Astrocyte of the cerebellum (primary cell): ENCODE measurements around the gene DDAH2.

Experiments
- DNase-seq: peaks from one replicate; pipeline ENCODE4 v3.0.0-alpha.2; 2011; ENCODE audit warnings: low read depth
- H3K4me3 ChIP-seq: 2 replicates; pipeline ENCODE4 v1.5.1; 2011; ENCODE audit warnings: mild to moderate bottlenecking, low read depth, low read length, moderate library complexity
- in situ Hi-C: cut with HindIII; loops from 2 replicates; pipeline ENCODE4 v1.10.0; 2017; ENCODE audit warnings: low sequenced_read_pairs
- TF ChIP-seq, protein P1 (sequence below): IDR thresholded peaks from 2 replicates; pipeline ENCODE4 v1.5.1; 2012; ENCODE audit warnings: low read length, low read depth, moderate library complexity, mild to moderate bottlenecking; ENCODE audit errors: missing control alignments

DDAH2 gene

DNA sequence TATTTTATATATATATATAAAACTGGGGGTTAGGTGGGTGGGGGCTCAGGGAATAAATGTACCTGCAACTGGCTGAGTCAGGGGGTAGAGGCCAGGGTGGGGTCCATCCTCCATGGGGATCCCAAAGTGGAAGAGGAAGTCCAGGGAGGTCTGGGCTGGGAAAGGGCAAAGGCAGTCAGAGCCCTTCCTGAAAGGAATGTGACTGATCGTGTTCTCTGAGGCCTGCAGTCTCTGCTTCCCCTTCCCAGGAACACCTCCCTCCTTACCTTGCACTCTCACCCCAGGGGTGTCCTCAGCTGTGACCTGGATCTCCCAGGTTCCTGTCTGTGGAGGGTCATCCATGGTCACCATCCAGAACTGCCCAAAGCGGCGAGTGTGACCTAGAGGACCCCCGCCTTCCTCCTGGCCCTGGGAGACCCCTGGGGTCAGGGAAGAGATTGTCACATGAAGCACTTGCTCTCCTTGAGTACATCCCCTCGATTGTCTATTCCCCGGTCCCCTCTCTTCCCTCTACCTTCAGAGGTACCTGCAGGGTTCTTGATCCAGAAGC is 38.1 kb upstream of the DDAH2 start:
- TF ChIP-seq, protein P1, sequence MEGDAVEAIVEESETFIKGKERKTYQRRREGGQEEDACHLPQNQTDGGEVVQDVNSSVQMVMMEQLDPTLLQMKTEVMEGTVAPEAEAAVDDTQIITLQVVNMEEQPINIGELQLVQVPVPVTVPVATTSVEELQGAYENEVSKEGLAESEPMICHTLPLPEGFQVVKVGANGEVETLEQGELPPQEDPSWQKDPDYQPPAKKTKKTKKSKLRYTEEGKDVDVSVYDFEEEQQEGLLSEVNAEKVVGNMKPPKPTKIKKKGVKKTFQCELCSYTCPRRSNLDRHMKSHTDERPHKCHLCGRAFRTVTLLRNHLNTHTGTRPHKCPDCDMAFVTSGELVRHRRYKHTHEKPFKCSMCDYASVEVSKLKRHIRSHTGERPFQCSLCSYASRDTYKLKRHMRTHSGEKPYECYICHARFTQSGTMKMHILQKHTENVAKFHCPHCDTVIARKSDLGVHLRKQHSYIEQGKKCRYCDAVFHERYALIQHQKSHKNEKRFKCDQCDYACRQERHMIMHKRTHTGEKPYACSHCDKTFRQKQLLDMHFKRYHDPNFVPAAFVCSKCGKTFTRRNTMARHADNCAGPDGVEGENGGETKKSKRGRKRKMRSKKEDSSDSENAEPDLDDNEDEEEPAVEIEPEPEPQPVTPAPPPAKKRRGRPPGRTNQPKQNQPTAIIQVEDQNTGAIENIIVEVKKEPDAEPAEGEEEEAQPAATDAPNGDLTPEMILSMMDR, result no peak
- DNase-seq, result no peak
- no peak overlapping the region for H3K4me3 ChIP-seq
- in situ Hi-C loops, result no loop called here

DNA sequence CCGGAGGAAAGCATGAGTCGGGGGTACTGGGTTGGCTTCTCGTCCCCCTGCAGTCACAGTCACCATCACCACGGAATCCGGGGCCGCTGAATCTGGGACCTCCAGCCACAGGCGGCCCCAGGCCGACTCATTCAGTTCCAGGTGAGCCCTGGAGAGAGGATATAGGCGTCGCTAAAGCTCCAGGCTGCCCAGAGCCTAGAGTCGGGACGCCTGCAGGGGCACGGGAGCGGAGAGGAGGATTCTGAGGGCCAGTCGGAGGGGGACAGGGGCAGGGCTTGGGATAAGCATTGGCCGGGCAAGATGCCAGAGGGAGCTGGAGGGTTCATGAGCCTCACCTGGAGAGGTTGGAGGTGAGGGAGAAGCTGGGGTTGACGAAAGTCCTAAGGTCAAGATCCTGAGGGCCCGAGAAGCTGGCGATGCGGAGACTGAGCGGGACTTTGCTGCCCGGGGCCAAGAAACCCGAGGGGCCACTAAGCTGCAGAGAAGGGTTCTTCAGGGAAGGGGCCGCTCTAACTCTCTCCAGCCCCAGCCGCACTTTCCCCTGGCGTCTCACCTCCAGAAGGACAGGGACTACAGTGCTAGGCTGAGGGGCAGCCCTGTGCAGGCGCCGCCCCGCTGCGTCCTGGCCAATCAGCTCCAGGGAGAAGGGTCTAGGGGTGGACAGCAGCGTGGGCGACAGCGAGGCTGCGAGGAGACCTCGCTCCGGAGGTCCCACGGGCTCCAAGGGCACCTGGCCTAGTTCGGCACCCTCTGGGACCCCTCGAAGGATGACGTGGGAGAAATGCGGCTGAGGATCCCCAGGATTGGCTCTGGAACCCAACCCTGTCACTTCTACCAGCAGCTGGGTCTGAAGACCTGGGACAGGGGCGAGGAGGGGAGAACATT is 37.1 kb upstream of the DDAH2 start:
- H3K4me3 ChIP-seq, result peak overlapping the region; percentile 29
- no peak for DNase-seq
- TF ChIP-seq, protein P1, result no peak
- in situ Hi-C loops, result no loop called here

DNA sequence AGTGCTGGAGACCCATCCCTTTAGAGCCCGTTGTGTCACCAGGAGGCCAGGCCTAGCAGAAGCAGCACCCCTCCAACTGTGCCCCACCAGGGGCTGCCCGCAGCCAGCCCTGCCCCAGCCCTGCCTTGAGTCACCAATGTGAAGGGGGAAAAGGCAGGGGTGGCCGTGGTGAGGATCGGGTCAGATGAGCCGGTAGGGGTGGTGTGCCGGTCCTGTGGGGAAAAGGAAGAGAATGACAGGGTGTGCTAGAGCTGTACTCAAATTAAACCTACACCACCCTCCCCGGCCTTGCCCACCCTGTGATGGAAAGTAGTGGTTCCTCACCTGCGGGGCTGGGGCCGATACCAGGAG is 36.4 kb upstream of the DDAH2 start:
- TF ChIP-seq, protein P1, result no peak
- no peak for DNase-seq
- in situ Hi-C loops, result no loop called here
- no peak overlapping the region for H3K4me3 ChIP-seq

- TF ChIP-seq, protein P1, result no peak
- no peak for DNase-seq
- in situ Hi-C loops, result no loop called here
- no peak overlapping the region for H3K4me3 ChIP-seq
These were observed 35.1 kb upstream of the DDAH2 start for GRCh38 chr6:31764198-31764597.

DNA sequence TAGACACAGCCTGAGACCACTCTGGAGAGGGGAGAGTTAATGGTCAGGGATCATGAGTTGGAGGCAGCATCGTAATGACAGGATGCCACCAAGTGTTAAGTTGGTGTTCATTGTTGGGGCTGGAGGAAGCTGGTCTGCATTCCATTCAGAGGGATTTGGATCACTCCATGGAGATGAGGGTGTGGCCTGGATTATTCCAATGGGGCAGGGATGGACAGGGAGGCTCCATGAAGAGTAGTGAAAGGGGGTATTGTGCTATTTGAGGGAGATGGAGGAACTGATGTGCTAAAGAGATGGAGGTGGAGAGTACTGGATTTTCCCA is 34.5 kb upstream of the DDAH2 start:
- in situ Hi-C loops, result no loop called here
- DNase-seq, result no peak
- no peak overlapping the region for H3K4me3 ChIP-seq
- TF ChIP-seq, protein P1, result no peak

- DNase-seq, result no peak
- H3K4me3 ChIP-seq, result no peak overlapping the region
- TF ChIP-seq, protein P1, result no peak
- in situ Hi-C loops, result no loop called here
These were observed 33.9 kb upstream of the DDAH2 start for GRCh38 chr6:31762878-31763618.
